Fibroblast of skin of left biceps (primary cell): ENCODE measurements around the gene CARD11.
"Not testable (repeated sequence)": the region's sequence is repeated elsewhere in the genome, so short reads cannot be mapped to it uniquely, and the experiment has no call there.

Experiments
- DNase-seq, 2 experiments: peaks; one replicate each; pipeline ENCODE4 v3.0.0-alpha.2; 2013; ENCODE audit warnings: low read depth in 2 of 2

CARD11 gene

DNA sequence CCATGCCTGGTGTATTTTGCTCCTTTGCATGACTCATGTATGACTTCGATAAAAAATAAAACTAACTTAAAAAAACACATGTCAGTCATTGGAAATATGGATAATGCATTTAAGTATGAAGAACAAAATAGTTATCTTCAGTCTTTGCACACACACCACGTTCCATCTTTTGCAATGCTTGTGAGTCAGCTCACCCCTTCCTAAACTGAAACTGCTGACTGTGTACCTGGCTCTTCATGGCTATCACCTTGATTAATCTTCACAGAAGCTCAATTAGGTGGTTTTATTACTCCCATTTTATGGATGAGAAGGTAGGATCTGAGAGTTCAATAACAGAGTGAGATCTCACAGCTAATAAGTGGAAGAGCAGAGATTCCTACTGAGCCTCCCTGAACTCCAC, 79.5 kb downstream of the CARD11 start:
- DNase-seq: no peak

DNA sequence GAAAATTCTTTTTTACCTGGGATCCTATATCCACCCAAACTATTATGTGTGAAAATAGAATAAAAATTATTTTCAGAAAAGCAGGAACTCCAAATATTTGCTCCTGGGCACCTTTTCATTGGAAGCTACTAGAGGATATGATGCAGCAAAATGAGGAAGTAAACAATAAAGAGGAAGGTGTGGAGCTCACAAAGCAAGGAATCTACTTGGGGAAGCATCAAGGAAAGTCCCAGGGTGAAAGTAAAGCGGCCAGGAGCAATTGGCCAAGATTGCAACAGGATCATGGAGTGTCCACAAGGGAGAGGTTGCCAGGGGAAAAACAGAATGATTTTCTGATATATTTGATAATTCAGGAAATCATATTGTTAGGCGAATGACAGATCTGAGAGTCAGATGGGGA, 80.8 kb downstream of the CARD11 start:
- DNase-seq: no peak

DNA sequence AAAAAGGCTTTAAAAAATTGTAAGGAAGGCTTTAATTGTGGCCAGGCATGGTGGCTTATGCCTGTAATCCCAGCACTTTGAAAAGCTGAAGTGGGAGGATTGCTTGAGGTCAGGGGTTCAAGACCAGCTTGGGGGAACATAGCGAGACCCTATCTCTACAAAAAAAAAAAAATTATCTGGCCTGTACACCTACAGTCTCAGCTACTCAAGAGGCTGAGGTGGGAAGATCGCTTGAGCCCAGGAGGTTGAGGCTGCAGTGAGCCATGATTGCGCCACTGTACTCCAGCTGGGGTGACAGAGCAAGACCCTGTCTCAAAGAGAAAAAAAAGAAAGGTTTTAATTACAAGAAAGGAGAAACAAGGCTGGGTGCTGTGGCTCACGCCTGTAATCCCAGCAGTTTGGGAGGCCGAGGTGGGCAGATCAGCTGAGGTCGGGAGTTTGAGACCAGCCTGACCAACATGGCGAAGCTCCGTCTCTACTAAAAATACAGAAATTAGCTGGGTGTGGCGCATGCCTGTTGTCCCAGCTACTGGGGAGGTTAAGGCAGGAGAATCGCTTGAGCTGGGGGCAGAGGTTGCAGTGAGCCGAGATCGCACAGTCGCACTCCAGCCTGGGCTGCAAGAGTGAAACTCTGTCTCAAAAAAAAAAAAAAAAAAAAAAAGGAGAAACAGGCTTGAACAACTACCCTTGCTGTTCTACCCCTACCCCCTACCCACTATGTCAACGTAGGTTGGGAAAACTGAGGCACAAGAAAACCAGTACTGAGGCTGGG, 83.7 kb downstream of the CARD11 start:
- DNase-seq: no peak

DNA sequence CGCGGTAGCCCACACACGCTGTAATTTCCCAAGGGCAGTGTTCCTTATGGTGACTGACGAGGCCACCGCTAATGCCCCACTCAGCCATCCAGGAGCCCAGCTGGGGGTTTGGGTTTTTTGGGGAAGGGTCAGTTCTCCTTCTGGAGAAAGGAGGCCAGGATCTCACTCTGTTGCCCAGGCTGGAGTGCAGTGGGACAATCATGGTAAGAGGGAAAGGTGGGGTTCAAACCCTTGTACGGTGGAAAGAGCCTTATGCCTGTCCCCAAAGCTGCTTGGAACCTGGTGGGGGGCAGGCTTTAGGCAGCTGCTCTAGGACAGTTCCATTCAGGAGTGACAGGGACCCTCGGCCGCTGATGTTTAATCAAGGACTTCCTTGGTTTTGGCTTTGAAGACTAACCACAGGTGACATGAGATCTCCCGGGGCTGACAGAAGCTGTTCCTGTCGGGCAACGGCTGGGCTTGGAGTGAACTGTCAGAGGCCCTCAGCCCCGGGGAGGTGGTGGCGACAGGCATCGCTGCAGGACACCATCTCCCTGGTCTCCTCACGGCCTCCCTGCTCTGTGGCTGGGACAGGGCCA, 84.5 kb downstream of the CARD11 start:
- no peak for DNase-seq

DNA sequence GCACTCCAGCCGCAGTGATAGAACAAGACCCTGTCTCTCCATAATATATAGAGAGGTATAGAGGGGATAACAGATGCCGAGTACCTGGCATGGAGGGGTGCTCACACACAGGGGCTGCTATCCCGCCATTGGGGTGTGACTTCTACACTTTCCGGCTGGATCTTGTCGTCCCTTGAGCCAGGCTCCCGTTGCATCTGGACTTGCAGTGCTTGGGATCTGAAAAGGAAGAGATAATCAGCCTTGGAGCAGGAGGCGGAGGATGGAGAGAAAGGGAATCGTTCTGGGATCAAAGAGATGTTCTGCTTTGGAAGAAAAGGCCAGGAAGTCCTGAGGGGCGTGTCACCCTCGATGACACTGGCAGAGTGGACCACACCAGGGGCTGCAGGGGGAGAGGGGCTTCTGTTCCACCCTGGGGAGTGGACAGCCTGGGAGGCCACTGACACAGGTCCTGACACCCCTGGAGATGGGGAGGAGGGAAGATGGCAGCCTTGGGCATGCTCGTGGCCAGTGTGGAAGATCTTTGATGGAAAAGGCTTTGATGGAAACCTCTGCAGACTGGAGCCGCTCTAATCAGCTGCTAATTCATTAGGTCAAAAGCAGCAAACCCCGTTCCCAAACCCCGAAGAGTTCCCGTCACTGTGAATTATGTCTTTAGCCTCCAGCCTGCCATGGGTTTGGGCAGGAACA, 85.1 kb downstream of the CARD11 start:
- no peak for DNase-seq

DNA sequence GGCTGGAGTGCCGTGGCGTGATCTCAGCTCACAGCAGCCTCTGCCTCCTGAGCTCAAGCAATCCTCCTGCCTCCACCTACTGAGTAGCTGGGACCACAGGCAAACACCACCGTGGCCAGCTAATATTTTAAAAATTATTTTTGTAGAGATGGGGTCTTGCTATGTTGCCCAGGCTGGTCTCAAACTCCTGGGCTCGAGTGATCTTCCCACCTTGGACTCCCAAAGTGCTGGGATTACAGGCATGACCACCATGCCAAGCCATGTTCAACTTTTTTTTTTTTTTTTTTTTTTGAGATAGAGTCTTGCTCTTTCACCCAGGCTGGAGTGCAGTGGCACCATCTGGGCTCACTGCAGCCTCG, 86.3 kb downstream of the CARD11 start:
- DNase-seq: not testable (repeated sequence)

DNA sequence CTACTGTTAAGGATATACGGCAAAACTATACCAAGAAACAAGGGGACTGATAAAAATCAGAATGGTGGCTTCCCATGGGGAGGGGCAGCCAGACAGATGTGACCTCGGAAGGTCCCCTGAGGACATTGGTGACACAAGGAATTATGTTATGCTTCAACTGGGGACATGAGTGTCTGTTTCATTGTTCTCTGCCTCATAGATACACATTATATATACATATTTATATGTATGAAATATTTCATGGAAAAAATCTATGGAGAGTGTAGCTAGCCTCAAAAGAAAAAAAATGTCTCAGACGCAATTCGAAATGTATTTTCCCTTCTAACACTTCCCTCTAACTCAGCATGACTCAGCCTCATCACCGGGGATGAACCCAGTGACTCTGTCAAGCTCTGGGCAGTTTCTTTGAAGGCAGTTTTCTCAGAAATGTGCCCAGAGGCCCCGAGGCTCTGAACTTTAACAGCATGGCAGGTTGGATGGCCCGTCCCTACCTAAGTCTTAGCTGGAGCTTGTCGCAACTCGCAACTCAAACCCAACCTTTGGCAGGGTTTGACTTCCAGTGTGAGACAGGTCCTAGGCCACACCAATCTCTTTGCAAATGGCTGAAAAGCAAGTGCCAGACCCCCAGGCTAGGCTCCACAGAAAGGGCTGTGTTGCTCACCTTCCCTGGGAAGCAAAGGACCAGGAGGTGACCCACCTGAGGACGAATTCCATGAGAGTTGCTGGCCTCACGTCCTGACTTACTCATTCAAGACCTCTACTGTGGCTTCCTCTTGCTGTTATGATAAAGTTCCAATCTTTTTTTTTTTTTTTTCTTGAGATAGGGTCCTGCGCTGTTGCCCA, 86.9 kb downstream of the CARD11 start:
- DNase-seq: no peak

DNA sequence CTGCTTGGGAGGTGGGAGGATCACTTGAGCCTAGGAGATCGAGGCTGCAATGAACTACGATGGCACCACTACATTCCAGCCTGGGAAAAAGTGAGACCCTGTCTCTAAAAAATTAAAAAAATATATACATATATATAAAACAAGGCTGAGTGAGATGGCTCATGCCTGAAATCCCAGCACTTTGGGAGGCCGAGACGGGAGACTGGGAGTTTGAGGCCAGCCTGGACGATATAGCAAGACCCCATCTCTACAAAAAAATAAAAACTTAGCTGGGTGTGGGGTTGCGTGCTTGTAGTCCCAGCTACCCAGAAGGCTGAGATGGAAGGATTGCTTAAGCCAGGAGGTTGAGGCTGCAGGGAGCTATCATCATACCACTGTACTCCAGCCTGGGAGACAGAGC, 87.6 kb downstream of the CARD11 start:
- no peak for DNase-seq

DNA sequence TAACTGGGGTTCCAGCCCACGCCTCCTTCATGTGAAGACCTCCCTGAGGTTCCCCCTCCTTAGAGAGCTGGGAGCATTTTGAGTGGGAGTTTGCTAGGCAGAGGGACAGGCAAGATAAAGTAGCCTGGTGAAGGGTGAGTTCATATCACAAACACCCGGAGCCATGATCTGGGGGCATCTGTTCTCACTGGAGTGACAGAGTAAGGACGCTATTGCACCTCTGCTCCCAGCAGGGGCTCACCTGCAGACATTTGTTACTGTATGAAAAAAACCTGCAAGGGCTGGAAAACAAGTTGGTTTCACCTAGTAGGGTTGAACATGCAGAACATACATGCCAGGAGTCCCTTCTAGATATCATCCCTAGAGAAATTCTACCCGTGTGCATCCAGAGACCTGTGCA, 88.4 kb downstream of the CARD11 start:
- DNase-seq: no peak

DNA sequence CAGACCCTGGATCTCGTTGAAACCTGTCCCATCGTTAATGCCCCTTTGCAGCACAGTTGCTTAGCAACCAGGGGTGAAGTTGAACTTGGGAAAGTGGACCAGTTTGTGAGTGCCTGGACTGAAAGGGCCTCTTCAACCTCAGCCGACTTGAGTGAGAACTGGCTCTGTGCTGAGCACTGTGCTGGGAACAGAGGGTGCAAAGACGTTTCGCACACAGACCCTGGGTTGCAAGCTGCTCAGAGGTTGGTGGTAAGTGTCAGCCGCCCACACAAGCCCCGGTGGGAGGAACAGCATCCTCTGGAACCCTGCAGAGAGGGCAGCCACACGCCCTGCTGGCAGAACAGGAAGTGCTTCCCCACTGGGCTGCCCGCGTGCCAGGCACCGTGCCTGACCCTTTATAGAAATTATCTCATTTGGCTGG, 89.2 kb downstream of the CARD11 start:
- no peak for DNase-seq

DNA sequence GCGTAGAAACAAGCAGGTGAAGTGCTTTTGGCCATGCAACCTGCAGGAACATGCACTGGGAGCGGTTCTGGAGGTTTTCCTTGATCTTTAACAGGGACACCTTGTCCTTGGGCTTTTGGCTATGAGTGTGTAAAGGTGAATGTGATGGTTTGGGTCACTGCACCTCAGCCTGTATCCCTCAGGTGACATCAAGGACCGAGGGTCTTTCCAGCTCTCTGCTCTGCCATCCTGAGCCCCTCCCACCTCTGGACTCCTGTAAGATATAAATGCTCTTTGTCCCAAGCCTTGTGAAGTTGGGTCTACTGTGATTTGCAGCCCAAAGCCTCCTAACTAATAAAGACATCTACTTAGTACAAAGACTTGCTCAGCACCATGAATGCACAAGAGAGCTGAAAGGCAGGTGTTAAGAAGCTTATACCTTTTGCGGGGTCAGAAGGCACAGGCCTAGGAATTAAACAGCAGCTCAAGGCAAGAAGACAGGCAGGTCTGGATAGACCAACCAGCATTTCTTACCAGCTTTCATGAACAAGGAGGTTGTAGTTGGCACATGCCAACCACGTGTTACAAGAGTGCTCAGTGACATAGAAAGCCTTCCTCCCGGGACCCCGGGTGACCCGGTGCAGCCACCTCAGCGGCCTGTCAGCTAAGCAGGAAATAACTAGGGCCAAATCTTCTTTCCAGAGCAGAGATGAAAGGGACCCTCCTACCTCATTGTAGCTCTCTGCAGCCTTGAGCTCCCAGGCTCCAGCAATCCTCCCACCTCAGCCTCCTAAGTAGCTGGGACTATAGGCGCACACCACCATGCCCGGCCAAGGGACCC, 89.9 kb downstream of the CARD11 start:
- no peak for DNase-seq

DNA sequence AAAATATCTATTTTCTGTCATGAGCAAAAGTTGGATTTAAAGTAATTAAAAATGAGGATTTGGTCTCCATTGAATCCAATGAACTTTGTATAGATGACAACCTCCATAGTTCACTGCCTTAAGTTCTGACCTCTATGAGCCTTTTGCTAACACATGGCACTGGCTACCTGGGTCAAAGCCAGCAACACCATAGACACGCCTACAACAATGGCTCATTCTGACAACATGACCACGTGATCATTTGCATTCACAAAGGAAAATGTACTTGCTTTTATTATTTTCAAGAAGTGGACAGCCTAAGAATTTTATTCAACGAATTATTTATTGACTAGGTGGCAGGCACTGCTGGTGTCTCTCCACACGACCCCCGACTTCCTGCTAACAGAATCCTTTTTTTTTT, 90.6 kb downstream of the CARD11 start:
- no peak for DNase-seq

DNA sequence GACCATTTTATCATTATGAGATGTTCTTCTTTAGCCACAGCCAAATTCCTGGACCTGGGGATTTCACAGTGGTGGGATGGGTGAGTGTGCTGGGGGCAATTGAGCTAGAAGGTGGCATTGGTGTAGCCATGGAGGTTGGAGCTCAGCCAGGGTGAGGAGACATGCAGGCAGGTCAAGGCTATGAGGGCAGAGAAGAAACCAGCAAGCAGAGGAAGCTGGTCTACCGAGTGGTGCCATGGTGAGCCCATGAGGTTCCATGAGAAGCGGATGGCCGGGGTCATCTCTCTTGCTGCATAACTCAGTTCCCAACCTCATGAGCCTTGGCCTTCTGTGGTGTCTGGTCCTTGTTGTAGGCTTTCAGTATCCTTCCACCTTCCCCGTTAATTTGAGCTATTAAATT, 91.4 kb downstream of the CARD11 start:
- no peak for DNase-seq

DNA sequence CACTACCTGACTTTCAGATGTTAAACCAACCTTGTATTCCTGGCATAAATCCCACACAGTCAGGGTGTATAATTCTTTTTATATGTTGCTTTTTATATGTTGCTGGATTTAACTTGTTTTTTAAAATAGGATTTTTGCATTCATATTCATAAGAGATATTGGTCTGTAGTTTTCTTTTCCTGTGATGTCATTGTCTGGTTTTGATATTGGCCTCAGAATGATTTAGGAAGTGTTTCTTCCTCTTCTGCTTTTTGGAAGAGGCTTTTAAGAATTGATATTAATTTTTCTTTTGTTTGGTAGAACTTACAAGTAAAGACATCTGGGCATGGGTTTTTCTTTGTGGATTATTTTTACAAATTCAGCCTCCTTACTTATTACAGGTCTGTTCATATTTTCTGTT, 93.1 kb downstream of the CARD11 start:
- DNase-seq: no peak

DNA sequence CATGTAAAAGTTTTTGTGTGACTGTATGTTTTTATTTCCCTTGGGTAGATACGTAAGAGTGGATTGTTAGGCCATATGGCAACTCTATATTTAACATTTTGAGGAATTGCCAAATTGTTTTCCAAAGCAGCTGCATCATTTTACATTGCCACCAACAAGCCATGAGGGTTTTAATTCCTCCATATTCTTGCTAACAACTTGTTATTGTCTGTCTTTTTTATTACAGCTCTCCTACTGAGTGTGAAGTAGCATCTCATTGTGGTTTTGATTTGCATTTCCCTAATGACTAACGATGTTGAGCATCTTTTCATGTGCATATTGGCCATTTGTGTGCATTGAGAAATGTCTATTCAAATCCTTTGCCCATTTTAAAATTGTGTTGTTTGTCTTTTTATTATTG, 94.9 kb downstream of the CARD11 start:
- DNase-seq: no peak

DNA sequence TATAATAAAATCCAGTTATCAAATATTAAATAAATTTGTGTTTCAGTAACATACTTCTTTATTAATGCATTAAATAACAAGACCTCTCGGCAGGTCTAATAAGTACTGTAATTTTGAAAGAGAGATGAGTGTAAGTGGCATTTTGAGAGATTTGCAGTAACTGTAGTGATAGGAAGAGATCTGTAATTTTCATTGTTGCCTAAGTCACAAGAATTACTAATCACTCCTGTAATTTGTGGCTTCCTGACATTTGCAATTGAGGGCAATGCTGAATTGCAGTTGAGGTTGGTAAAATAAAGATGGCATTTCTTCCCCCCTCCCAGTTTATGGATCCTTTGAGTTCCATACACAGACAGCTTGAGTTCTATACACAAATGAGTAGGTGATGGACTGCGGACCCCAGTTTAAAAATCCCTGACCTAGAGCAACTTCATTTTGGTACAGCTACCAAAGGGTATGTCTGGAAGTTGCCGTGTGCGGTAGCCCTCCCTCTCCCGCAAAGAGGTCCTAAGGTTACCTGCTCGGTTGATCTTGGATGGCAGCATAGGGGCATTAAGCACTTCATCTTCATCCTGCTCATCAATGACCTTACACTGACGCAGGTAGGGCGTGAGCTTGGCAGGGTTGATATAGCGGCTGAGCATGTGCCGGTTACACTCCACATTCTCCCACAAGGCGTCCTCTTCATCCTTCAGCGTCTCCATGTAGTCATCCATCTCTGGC, 96.4 kb downstream of the CARD11 start:
- no peak for DNase-seq

DNA sequence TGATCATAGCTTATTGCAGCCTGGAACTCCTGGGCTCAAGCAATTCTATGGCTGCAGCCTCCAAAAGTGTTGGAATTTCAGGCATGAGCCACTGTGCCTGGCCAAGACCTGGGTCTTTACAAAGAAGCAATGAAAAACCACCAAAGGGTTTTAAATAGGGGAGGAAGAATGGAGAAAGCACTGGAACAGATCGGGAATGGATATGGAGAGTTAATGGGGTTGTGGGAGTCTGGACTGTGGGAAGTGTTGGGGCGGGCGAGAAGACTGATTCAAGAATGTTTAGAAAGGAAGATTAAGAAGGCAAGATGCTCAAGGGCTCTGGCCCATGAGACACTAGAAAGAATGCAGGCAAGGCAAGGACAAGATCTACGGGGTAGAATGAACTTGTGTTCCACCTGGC, 98.5 kb downstream of the CARD11 start:
- no peak for DNase-seq

DNA sequence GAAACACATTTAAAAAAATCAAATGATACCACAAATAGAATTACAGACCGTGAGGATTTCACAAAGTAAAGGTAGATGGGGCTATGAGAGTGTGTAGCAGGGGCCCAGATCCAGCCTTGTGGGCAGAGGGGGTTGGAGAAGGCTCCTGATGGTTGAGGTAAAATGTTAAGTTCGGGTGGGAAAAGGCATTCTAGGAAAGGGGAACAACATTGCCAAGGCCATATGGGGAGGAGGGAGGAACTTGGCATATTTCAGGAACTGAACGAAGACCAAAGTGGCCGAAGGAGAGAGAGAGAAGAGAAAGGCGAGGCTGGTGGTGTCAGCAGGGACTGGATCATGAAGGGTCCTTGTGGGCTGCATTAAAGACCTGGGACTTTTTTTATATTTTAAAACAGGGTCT, 98.9 kb downstream of the CARD11 start:
- no peak for DNase-seq

DNA sequence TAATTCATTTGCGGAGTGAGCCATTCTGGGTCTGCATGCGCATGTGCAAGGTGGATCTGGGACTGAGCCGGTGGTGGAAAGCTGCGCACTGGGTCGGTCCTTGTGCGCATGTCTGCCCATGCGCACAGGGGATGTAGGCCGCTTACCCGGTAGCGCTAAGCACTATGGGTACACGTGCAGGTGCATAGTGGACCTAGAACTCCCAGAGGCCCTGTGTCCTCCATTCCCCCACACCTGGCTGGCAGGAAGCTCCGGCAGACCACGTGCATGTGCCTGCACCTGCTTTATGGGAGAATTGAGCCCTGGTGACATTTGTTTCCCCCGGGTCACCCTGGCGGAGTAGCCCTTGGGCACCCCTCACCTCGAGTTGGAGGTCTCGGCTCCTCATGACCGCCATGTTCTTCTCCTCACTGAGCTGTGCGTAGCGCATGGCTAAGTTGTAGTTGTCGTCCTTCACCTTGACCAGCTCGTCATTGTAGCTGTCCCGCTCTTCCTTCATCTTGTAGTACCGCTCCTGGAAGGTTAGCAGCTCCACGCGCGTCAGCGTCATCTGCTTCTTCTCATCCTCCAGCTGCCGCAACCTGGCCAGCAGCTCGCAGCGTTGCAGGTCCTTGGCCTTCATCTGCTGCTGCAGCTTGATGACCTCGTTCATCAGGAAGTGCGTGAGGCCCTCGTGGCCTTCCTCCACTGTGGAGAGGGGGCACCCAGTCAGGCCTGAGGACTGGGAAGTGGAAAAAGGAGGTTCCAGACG, 99.6 kb downstream of the CARD11 start:
- DNase-seq: no peak

DNA sequence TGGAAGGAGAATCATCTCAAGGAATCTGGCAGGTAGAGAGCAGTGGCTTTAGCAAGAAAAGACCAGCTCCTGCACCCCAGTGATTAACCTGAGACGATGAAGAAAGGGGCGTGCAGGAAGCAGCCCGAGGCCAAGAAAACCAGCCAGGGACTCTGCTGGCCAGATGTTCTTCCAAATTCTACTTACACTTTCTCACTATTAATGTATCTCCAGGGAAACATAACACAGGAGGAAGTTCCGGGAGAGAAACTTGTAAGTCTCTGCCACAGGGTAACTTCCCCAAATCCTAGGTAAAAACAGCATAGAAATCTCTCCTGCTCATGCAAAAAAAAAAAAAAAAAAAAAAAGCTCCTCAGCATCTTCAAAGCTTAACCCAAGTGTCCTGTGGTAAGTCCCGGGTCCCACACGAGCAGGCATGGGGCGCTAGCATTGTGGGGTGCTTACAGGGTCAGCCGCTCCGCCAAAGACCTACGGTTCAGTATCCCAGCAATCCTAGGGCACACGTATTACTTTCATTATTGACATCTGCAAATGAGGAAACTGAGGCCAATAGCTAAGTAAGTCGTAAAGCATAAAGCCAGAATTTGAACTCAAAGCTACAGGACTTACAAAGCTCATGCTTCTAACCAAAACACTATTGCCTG, 102.3 kb downstream of the CARD11 start:
- no peak for DNase-seq
